ENCODE results near the gene NELFB.

- TF ChIP-seq POLR2A (IDR thresholded peaks at IDR 0.05) (no peak), CTCF (IDR thresholded peaks at IDR 0.05) (no peak)
These were observed 57.8 kb downstream of the NELFB start for GRCh38 chr9:137312852-137313325.
